NCI-H82 (cell line): ENCODE data around the gene SPDYE17.
"Not testable (repeated sequence)": the region's sequence is repeated elsewhere in the genome, so short reads cannot be mapped to it uniquely, and the experiment has no call there.

Source experiments
- DNase-seq: peaks from one replicate; lab custom pipeline; 2025; lab: John Stamatoyannopoulos, UW

Gene SPDYE17

GRCh38 chr7:77032261-77032660 is at the start of gene SPDYE17:
TSS of gene SPDYE17 (minus strand) at chr7:77032361. CDS start at chr7:77030570, 1,791 bp downstream.
- not testable (repeated sequence) for DNase-seq

- DNase-seq: not testable (repeated sequence)
Measured at GRCh38 chr7:77080236-77080635, 48.1 kb upstream of the SPDYE17 start.

- not testable (repeated sequence) for DNase-seq
Measured at GRCh38 chr7:77079624-77080023, 47.5 kb upstream of the SPDYE17 start.

- DNase-seq: not testable (repeated sequence)
Measured at GRCh38 chr7:77079112-77079511, 47.0 kb upstream of the SPDYE17 start.

- not testable (repeated sequence) for DNase-seq
Measured at GRCh38 chr7:77077060-77077459, 44.9 kb upstream of the SPDYE17 start.

GRCh38 chr7:77074786-77075396 is 42.7 kb upstream of the SPDYE17 start:
- not testable (repeated sequence) for DNase-seq

GRCh38 chr7:77071108-77071507 is 38.9 kb upstream of the SPDYE17 start:
- DNase-seq: not testable (repeated sequence)

GRCh38 chr7:77065869-77066268 is 33.7 kb upstream of the SPDYE17 start:
- not testable (repeated sequence) for DNase-seq

GRCh38 chr7:77063732-77064131 is 31.6 kb upstream of the SPDYE17 start:
- not testable (repeated sequence) for DNase-seq

- DNase-seq: not testable (repeated sequence)
Measured at GRCh38 chr7:77062557-77062956, 30.4 kb upstream of the SPDYE17 start, which contains the start of gene SPDYE18. TSS of gene SPDYE18 (minus strand) at chr7:77062558. CDS start at chr7:77060512, 2,046 bp downstream.

GRCh38 chr7:77026349-77026748 is 5.8 kb downstream of the SPDYE17 start:
- DNase-seq: not testable (repeated sequence)

GRCh38 chr7:77010074-77010680 is 22.0 kb downstream of the SPDYE17 start:
- not testable (repeated sequence) for DNase-seq

GRCh38 chr7:77008000-77008399 is 24.2 kb downstream of the SPDYE17 start:
- not testable (repeated sequence) for DNase-seq

- DNase-seq: not testable (repeated sequence)
Measured at GRCh38 chr7:77006127-77007110, 25.7 kb downstream of the SPDYE17 start.

GRCh38 chr7:77005461-77006057 is 26.6 kb downstream of the SPDYE17 start:
- DNase-seq: not testable (repeated sequence)

- DNase-seq: not testable (repeated sequence)
Measured at GRCh38 chr7:77004151-77004550, 28.0 kb downstream of the SPDYE17 start.

GRCh38 chr7:77003241-77003640 is 28.9 kb downstream of the SPDYE17 start:
- not testable (repeated sequence) for DNase-seq

- DNase-seq: not testable (repeated sequence)
Measured at GRCh38 chr7:77002678-77003233, 29.4 kb downstream of the SPDYE17 start.

GRCh38 chr7:77002104-77002503 is 30.1 kb downstream of the SPDYE17 start:
- not testable (repeated sequence) for DNase-seq

GRCh38 chr7:76999474-77000107 is 32.6 kb downstream of the SPDYE17 start:
- not testable (repeated sequence) for DNase-seq
